K562 (cell line): ENCODE measurements around the gene IGLL1. TPM values are rescaled to one million over a fixed set of nuclear protein-coding genes. Genes with fewer than 3 reads are reported as not detected.
A peak's percentile ranks its signal among the peaks of the same experiment; 100 is the strongest.
"Not testable (repeated sequence)": the region's sequence is repeated elsewhere in the genome, so short reads cannot be mapped to it uniquely, and the experiment has no call there.

ENCODE experiments used
- ATAC-seq: fragments of 200-7000 bp; cut with Tn5 transposase; 3 replicates; pipeline ENCODE4 v1.9.1; 2020; ENCODE audit warnings: moderate library complexity
- BruUV-seq: library from RNA; stranded (reverse); fragments of 400-500 nt; replicated peaks from 2 replicates; lab custom pipeline; 2021; lab: Mats Ljungman, UMichigan
- CTCF ChIA-PET: fragments of 300-600 bp; formaldehyde crosslinking; extraction: SDS; loops from one replicate; lab custom pipeline; 2021; ENCODE audit warnings: low intra/inter-chr PET ratio; lab: Yijun Ruan, JAX
- POLR2A ChIA-PET: fragments of 300-600, 350-650 bp; sonication (Branson Sonifier 250); formaldehyde crosslinking; extraction: SDS; loops from one replicate; lab custom pipeline; 2021; ENCODE audit warnings: antibody characterized with exemption, inconsistent platforms; lab: Yijun Ruan, JAX
- DNase-seq, 4 experiments: peaks; one replicate each; pipeline versions ENCODE4 v3.0.0 to v3.0.0-alpha.2; 2011 to 2018; ENCODE audit warnings: low spot score in 3 of 4, mixed read lengths in 3 of 4; ENCODE audit errors: extremely low read depth in 1 of 4
- FAIRE-seq: peaks from 2 replicates; lab custom pipeline; 2011; peaks lifted over from hg19 to GRCh38; lab: Jason Lieb, UNC
- H2AFZ ChIP-seq: 2 replicates; pipeline ENCODE4 v1.6.0; 2011; ENCODE audit warnings: low read depth, low read length, control low read depth, inconsistent platforms
- H3K27ac ChIP-seq: fragments of 200-600 bp; 3 replicates; pipeline ENCODE4 v1.8.0; 2011; ENCODE audit warnings: low read depth, mild to moderate bottlenecking, control low read depth, inconsistent platforms, low read length, moderate library complexity, mixed read lengths; ENCODE audit errors: extremely low read depth
- H3K27me3 ChIP-seq, 2 experiments: fragments of 300-600 bp in 1 of 2; 2 replicates in 1 of 2; 3 replicates in 1 of 2; pipeline versions ENCODE4 v1.6.0 to v1.8.0; 2011; ENCODE audit warnings: inconsistent platforms in 2 of 2, low read length in 2 of 2, mild to moderate bottlenecking in 1 of 2, mixed read lengths in 1 of 2, moderate library complexity in 1 of 2; ENCODE audit not compliant: control insufficient read depth in 2 of 2, insufficient read depth in 2 of 2
- H3K36me3 ChIP-seq: fragments of 300-600 bp; 3 replicates; pipeline ENCODE4 v1.8.0; 2011; ENCODE audit warnings: mild to moderate bottlenecking, low read length, inconsistent platforms; ENCODE audit not compliant: control insufficient read depth, insufficient read depth
- H3K4me1 ChIP-seq, 2 experiments: fragments of 200-600 bp in 1 of 2; replicated peaks in 1 of 2; 2 replicates in 1 of 2; 3 replicates in 1 of 2; pipeline versions ENCODE4 v1.5.1 to v1.8.0; 2011; ENCODE audit warnings: inconsistent platforms in 2 of 2, low read length in 2 of 2, mild to moderate bottlenecking in 1 of 2, mixed read lengths in 1 of 2, moderate library complexity in 1 of 2; ENCODE audit not compliant: control insufficient read depth in 2 of 2, insufficient read depth in 2 of 2
- H3K4me2 ChIP-seq: 2 replicates; pipeline ENCODE4 v1.6.1; 2011; ENCODE audit warnings: low read length, control low read depth, inconsistent platforms, mixed read lengths; ENCODE audit not compliant: insufficient read depth
- H3K4me3 ChIP-seq: fragments of 200-600 bp; sonication (generic), shearing (Covaris generic); 2 replicates; pipeline ENCODE4 v1.5.1; 2016; ENCODE audit warnings: control low read depth, inconsistent platforms
- H3K79me2 ChIP-seq: fragments of 200-600 bp; 3 replicates; pipeline ENCODE4 v1.8.0; 2011; ENCODE audit warnings: low read length, inconsistent platforms; ENCODE audit not compliant: control insufficient read depth, insufficient read depth
- H3K9ac ChIP-seq, 2 experiments: 2 replicates each; pipeline versions ENCODE4 v1.6.0 to v1.6.1; 2011; ENCODE audit warnings: low read depth in 2 of 2, low read length in 2 of 2, control low read depth in 1 of 2, inconsistent platforms in 1 of 2, mild to moderate bottlenecking in 1 of 2, mixed read lengths in 1 of 2; ENCODE audit not compliant: insufficient read depth in 1 of 2
- H3K9me1 ChIP-seq: one replicate; pipeline ENCODE4 v1.6.0; 2011; ENCODE audit warnings: inconsistent platforms, mild to moderate bottlenecking, low read length, moderate library complexity; ENCODE audit not compliant: control insufficient read depth, insufficient read depth
- H3K9me3 ChIP-seq: replicated peaks from 2 replicates; pipeline ENCODE4 v1.5.1; 2011; ENCODE audit warnings: low read depth, low read length, inconsistent platforms; ENCODE audit not compliant: control insufficient read depth, insufficient read depth
- H4K20me1 ChIP-seq: replicated peaks from 2 replicates; pipeline ENCODE4 v1.6.1; 2011; ENCODE audit warnings: low read length, inconsistent platforms, mixed read lengths; ENCODE audit not compliant: control insufficient read depth, insufficient read depth
- ATF1 ChIP-seq, 2 experiments: fragments of 450-650 bp in 1 of 2; IDR thresholded peaks; 2 replicates each; pipeline ENCODE4 v1.6.1; 2016; ENCODE audit warnings: missing compliant biosample characterization in 1 of 2, missing genetic modification characterization in 1 of 2
- BRD9 ChIP-seq: fragments of 450-650 bp; IDR thresholded peaks from 2 replicates; pipeline ENCODE4 v1.6.1; 2018; ENCODE audit warnings: low read depth; ENCODE audit not compliant: partially characterized antibody
- CAMTA2 ChIP-seq: fragments of 250-450 bp; sonication (Bioruptor Pico); conservative IDR thresholded peaks from 2 replicates; pipeline ENCODE4 v1.5.1; 2022
- CREB5 ChIP-seq: fragments of 250-450 bp; sonication (Bioruptor Pico); IDR thresholded peaks from 2 replicates; pipeline ENCODE4 v1.5.0; 2020; ENCODE audit warnings: mild to moderate bottlenecking
- EGR1 ChIP-seq: fragments of 450-650 bp; conservative IDR thresholded peaks from 2 replicates; pipeline ENCODE4 v1.6.1; 2017; ENCODE audit warnings: mild to moderate bottlenecking
- ETV1 ChIP-seq: fragments of 450-650 bp; conservative IDR thresholded peaks from 2 replicates; pipeline ENCODE4 v1.6.1; 2016; ENCODE audit warnings: missing genetic modification characterization, control low read depth, low read depth, missing compliant biosample characterization
- HDAC3 ChIP-seq: fragments of 450-650 bp; IDR thresholded peaks from 2 replicates; pipeline ENCODE4 v1.6.1; 2018; ENCODE audit warnings: borderline replicate concordance, mild to moderate bottlenecking, moderate library complexity; ENCODE audit not compliant: partially characterized antibody
- MED1 ChIP-seq: sonication (generic); formaldehyde crosslinking; IDR thresholded peaks from 2 replicates; pipeline ENCODE4 v1.8.1; 2023; ENCODE audit warnings: missing genetic modification reagents, borderline replicate concordance
- MTA2 ChIP-seq: fragments of 450-650 bp; IDR thresholded peaks from 2 replicates; pipeline ENCODE4 v1.6.1; 2016; ENCODE audit warnings: low read depth
- NCOA2 ChIP-seq, 2 experiments: fragments of 450-650 bp; IDR thresholded peaks; 2 replicates each; pipeline ENCODE4 v1.6.1; 2018; ENCODE audit warnings: mild to moderate bottlenecking in 2 of 2, moderate library complexity in 1 of 2; ENCODE audit not compliant: partially characterized antibody in 2 of 2
- TRIM25 ChIP-seq: fragments of 450-650 bp; IDR thresholded peaks from 2 replicates; pipeline ENCODE4 v1.7.0; 2016; ENCODE audit warnings: borderline replicate concordance
- WHSC1 ChIP-seq: IDR thresholded peaks from one replicate; pipeline ENCODE4 v1.6.1; 2012; ENCODE audit warnings: low read length, control low read depth, inconsistent platforms
- YY1 ChIP-seq, 3 experiments: IDR thresholded peaks; 2 replicates each; pipeline ENCODE4 v1.6.1; 2011; ENCODE audit warnings: low read length in 2 of 3, mild to moderate bottlenecking in 2 of 3, moderate library complexity in 2 of 3, borderline replicate concordance in 1 of 3, control low read depth in 1 of 3, low read depth in 1 of 3; ENCODE audit not compliant: insufficient read depth in 3 of 3, insufficient replicate concordance in 2 of 3, control insufficient read depth in 1 of 3, insufficient read length in 1 of 3; ENCODE audit errors: extremely low read depth in 1 of 3
- WGBS: fragments of 100-300 bp; shearing (Covaris generic); methylation state at CpG from one replicate; pipeline ENCODE4 v1.1.6; 2016; ENCODE audit warnings: low coverage, mixed read lengths; ENCODE audit not compliant: insufficient coverage; ENCODE audit errors: missing lambda C conversion rate; 5-methylcytosine and 5-hydroxymethylcytosine counted together
- in situ Hi-C: fragments of 300-500 bp; cut with MboI; formaldehyde crosslinking; loops from 4 replicates; pipeline ENCODE4 v1.15.0; 2018; ENCODE audit warnings: inconsistent platforms, mixed read lengths
- intact Hi-C: fragments of 100-400 bp; cut with micrococcal nuclease; formaldehyde crosslinking; loops from 2 replicates; pipeline ENCODE4 v1.14.2; 2022
- polyA plus RNA-seq, 8 experiments: library from polyadenylated mRNA; depleted of rRNA in 4 of 8; stranded (reverse) in 5 of 8; unstranded in 3 of 8; fragments of >200 nt; fragmentation: Nextera tagmentation in 2 of 8; fragmentation: Illumina TruSeq in 1 of 8; extraction: Ambion mirVana in 2 of 8; extraction: Trizol in 1 of 8; gene quantifications; 2 replicates each; pipeline versions ENCODE4 v1.2.1 to v1.2.3, GENCODE V29; 2011 to 2014; ENCODE audit warnings: inconsistent platforms in 1 of 8, missing spikeins in 1 of 8
- total RNA-seq, 7 experiments: library from RNA; depleted of rRNA in 6 of 7; stranded (reverse); fragments of >200 nt in 6 of 7; fragmentation: Illumina TruSeq in 2 of 7; extraction: Trizol in 2 of 7; gene quantifications; 2 replicates each; pipeline versions ENCODE4 v1.2.1 to v1.2.3, GENCODE V29; 2011 to 2021; ENCODE audit warnings: low replicate concordance in 1 of 7

The IGLL1 gene
- total and polyA plus RNA-seq, 9 of the 15 experiments (the other 6 are each of a cell fraction or from before 2014, with no cell fraction given), result 0.10 to 0.32 (median 0.20) TPM; not detected in 6

DNA sequence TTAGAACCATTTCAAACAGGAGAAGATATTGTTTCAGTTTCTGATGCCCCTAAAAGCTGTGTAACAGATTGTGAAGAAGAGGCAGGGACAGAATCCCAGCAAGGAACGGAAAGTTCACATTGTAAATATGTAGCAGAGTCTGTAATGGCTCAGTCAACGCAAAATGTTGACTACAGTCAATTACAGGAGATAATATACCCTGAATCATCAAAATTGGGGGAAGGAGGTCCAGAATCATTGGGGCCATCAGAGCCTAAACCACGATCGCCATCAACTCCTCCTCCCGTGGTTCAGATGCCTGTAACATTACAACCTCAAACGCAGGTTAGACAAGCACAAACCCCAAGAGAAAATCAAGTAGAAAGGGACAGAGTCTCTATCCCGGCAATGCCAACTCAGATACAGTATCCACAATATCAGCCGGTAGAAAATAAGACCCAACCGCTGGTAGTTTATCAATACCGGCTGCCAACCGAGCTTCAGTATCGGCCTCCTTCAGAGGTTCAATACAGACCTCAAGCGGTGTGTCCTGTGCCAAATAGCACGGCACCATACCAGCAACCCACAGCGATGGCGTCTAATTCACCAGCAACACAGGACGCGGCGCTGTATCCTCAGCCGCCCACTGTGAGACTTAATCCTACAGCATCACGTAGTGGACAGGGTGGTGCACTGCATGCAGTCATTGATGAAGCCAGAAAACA lies 40.8 kb downstream of the IGLL1 start (continued):
- TF ChIP-seq CAMTA2 (CRISPR knock-in tag) (no peak), YY1 (IDR thresholded peaks at IDR 0.05; ENCODE audit: borderline replicate concordance in 1 of 3, control insufficient read depth in 1 of 3, extremely low read depth in 1 of 3, insufficient read depth in 3 of 3, insufficient read length in 1 of 3, insufficient replicate concordance in 2 of 3, low read depth in 1 of 3, low read length in 2 of 3) (peak in 1 of 3 experiments; percentile 41), WHSC1 (no peak), BRD9 (no peak), MTA2 (no peak), HDAC3 (no peak), EGR1 (no peak), ETV1 (no peak), NCOA2 (IDR thresholded peaks at IDR 0.05; ENCODE audit: partially characterized antibody in 2 of 2) (no peak), MED1 (CRISPR knock-in tag) (no peak), ATF1 (CRISPR knock-in tag; IDR thresholded peaks at IDR 0.05) (no peak), ATF1 (tag; IDR thresholded peaks at IDR 0.05) (0 out of 2 replicates have a peak, but pooled peaks have one; percentile 29), TRIM25 (no peak), CREB5 (no peak)

DNA sequence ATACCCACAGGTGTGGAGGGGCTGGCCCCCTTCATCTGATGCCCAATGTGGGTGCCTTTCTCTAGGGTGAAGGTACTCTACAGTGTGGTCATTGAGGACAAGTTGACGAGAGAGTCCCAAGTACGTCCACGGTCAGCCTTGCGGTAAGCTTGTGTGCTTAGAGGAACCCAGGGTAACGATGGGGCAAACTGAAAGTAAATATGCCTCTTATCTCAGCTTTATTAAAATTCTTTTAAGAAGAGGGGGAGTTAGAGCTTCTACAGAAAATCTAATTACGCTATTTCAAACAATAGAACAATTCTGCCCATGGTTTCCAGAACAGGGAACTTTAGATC lies 41.4 kb downstream of the IGLL1 start:
- CTCF ChIA-PET, result interaction anchor here (0.8 kb wide), 1 partner anchor 136 kb away, joined by 3 read pairs; no protein-coding TSS in a partner anchor
- H4K20me1 ChIP-seq, H2AFZ ChIP-seq, H3K27ac ChIP-seq, ATAC-seq, POLR2A ChIA-PET, H3K9me1 ChIP-seq, FAIRE-seq, H3K79me2 ChIP-seq, H3K9me3 ChIP-seq, DNase-seq, H3K4me3 ChIP-seq, H3K36me3 ChIP-seq, H3K27me3 ChIP-seq, H3K9ac ChIP-seq, BruUV-seq: not testable (repeated sequence)
- intact Hi-C loops, result loop anchor here (1.0 to 5.0 kb wide), 5 partner anchors 136 to 366 kb away; no protein-coding TSS in a partner anchor
- WGBS, result 67% methylated on average over 1 of the region's 6 CpGs
- H3K4me1 ChIP-seq, result peaks cover 32 to 38% of the 10 kb centered on the region in 2 experiments
- H3K4me2 ChIP-seq, result 0 out of 2 replicates have a peak overlapping the region, but pooled peaks have one; percentile 32
- in situ Hi-C loops, result loop anchor here (5.0 to 10.0 kb wide), 2 partner anchors 131 to 214 kb away; no protein-coding TSS in a partner anchor
